Endothelial cell of umbilical vein (primary cell): ENCODE results near the gene CLEC16A. TPM values are rescaled to one million over a fixed set of nuclear protein-coding genes. Genes with fewer than 3 reads are reported as not detected.

Experiments
- BruUV-seq: library from RNA; stranded (reverse); fragments of 400-500 nt; replicated peaks from 2 replicates; lab custom pipeline; 2021; lab: Mats Ljungman, UMichigan
- CTCF ChIA-PET: fragments of 300-600, 350-600 bp; sonication (Branson Sonifier 250); formaldehyde crosslinking; loops from one replicate; lab custom pipeline; 2021; ENCODE audit warnings: antibody characterized with exemption, inconsistent platforms; lab: Charles Lee
- POLR2A ChIA-PET: fragments of 300-600, 350-600 bp; sonication (Branson Sonifier 250); formaldehyde crosslinking; loops from one replicate; lab custom pipeline; 2021; ENCODE audit warnings: antibody characterized with exemption, inconsistent platforms; lab: Charles Lee
- DNase-seq: peaks from one replicate; pipeline ENCODE4 v3.0.0-alpha.2; 2011; ENCODE audit warnings: low read depth, low spot score
- FAIRE-seq: peaks from 2 replicates; lab custom pipeline; 2011; peaks lifted over from hg19 to GRCh38; lab: Jason Lieb, UNC
- H2AFZ ChIP-seq: 2 replicates; pipeline ENCODE4 v1.6.0; 2012; ENCODE audit warnings: low read depth, low read length, control low read depth, inconsistent platforms
- H3K27ac ChIP-seq: 2 replicates; pipeline ENCODE4 v1.5.1; 2011; ENCODE audit warnings: low read depth, mild to moderate bottlenecking, control low read depth, low read length, moderate library complexity; ENCODE audit not compliant: insufficient read depth
- H3K27me3 ChIP-seq, 2 experiments: 2 replicates each; pipeline versions ENCODE4 v1.6.0 to v1.6.1; 2011; ENCODE audit warnings: low read length in 2 of 2, mixed read lengths in 1 of 2; ENCODE audit not compliant: control insufficient read depth in 2 of 2, insufficient read depth in 2 of 2
- H3K36me3 ChIP-seq, 2 experiments: 2 replicates in 1 of 2; 3 replicates in 1 of 2; pipeline ENCODE4 v1.5.1; 2011; ENCODE audit warnings: low read length in 2 of 2, mild to moderate bottlenecking in 1 of 2, moderate library complexity in 1 of 2; ENCODE audit not compliant: control insufficient read depth in 2 of 2, insufficient read depth in 2 of 2; ENCODE audit errors: extremely low read depth in 1 of 2
- H3K4me1 ChIP-seq: 3 replicates; pipeline ENCODE4 v1.5.1; 2011; ENCODE audit warnings: mild to moderate bottlenecking, low read length; ENCODE audit not compliant: control insufficient read depth, insufficient read depth; ENCODE audit errors: extremely low read depth
- H3K4me2 ChIP-seq: 2 replicates; pipeline ENCODE4 v1.6.1; 2011; ENCODE audit warnings: low read length, control low read depth, mixed read lengths; ENCODE audit not compliant: insufficient read depth
- H3K4me3 ChIP-seq, 3 experiments: fragments of 200-600 bp in 1 of 3; sonication (generic), shearing (Covaris generic) in 1 of 3; replicated peaks in 1 of 3; 2 replicates each; pipeline ENCODE4 v1.5.1; 2011 to 2016; ENCODE audit warnings: control low read depth in 3 of 3, low read length in 3 of 3, mild to moderate bottlenecking in 2 of 3, inconsistent platforms in 1 of 3, low read depth in 1 of 3, moderate library complexity in 1 of 3; ENCODE audit not compliant: insufficient read depth in 1 of 3
- H3K79me2 ChIP-seq: 2 replicates; pipeline ENCODE4 v1.6.0; 2012; ENCODE audit warnings: low read length, inconsistent platforms; ENCODE audit not compliant: control insufficient read depth, insufficient read depth
- H3K9ac ChIP-seq: replicated peaks from 2 replicates; pipeline ENCODE3; 2011; ENCODE audit warnings: low read length, control low read depth; ENCODE audit not compliant: insufficient read depth; ENCODE audit errors: extremely low read depth
- H3K9me1 ChIP-seq: replicated peaks from 3 replicates; pipeline ENCODE4 v1.6.0; 2011; ENCODE audit warnings: mild to moderate bottlenecking, low read length; ENCODE audit not compliant: control insufficient read depth, insufficient read depth; ENCODE audit errors: extremely low read depth
- H3K9me3 ChIP-seq: replicated peaks from 2 replicates; pipeline ENCODE4 v1.5.1; 2012; ENCODE audit warnings: low read length, inconsistent platforms; ENCODE audit not compliant: control insufficient read depth, insufficient read depth
- H4K20me1 ChIP-seq: replicated peaks from 2 replicates; pipeline ENCODE3; 2011; ENCODE audit warnings: mild to moderate bottlenecking, low read length; ENCODE audit not compliant: control insufficient read depth, insufficient read depth; ENCODE audit errors: extremely low read depth
- CTCF ChIP-seq, 2 donors: IDR thresholded peaks; 1 replicate in 1 of 2; 2 replicates in 1 of 2; pipeline ENCODE4 v1.5.1; 2011; ENCODE audit warnings: low read length in 2 of 2, mild to moderate bottlenecking in 2 of 2, moderate library complexity in 2 of 2, control low read depth in 1 of 2, inconsistent platforms in 1 of 2, low read depth in 1 of 2; ENCODE audit not compliant: insufficient read depth in 1 of 2; ENCODE audit errors: extremely low read depth in 1 of 2
- FOS ChIP-seq: IDR thresholded peaks from 2 replicates; pipeline ENCODE4 v1.6.1; 2011; ENCODE audit warnings: mild to moderate bottlenecking, low read length, moderate library complexity, borderline replicate concordance; ENCODE audit not compliant: insufficient read depth
- GATA2 ChIP-seq: IDR thresholded peaks from 2 replicates; pipeline ENCODE4 v1.7.0; 2011; ENCODE audit warnings: low read depth, mild to moderate bottlenecking, moderate library complexity, mixed read lengths, low read length; ENCODE audit not compliant: insufficient read length, insufficient read depth
- JUN ChIP-seq: IDR thresholded peaks from 2 replicates; pipeline ENCODE4 v1.6.1; 2011; ENCODE audit warnings: borderline replicate concordance, low read depth; ENCODE audit not compliant: insufficient read length, insufficient read depth
- MYC ChIP-seq: IDR thresholded peaks from one replicate; pipeline ENCODE4 v1.6.1; 2011; ENCODE audit warnings: mild to moderate bottlenecking, low read depth, low read length
- POLR2A ChIP-seq: IDR thresholded peaks from 2 replicates; pipeline ENCODE4 v1.6.1; 2012; ENCODE audit warnings: low read depth, mild to moderate bottlenecking, control low read depth, low read length
- POLR2AphosphoS5 ChIP-seq: IDR thresholded peaks from 2 replicates; pipeline ENCODE4 v1.6.1; 2012; ENCODE audit warnings: low read depth, mild to moderate bottlenecking, control low read depth, low read length, moderate library complexity; ENCODE audit not compliant: insufficient read depth
- dilution Hi-C: fragments of 300-500 bp; cut with MboI; formaldehyde crosslinking; loops from one replicate; pipeline ENCODE4 v1.15.0; 2019; ENCODE audit warnings: low sequenced_read_pairs; ENCODE audit not compliant: extremely low pct_ligation_motif_present
- intact Hi-C: fragments of 100-400 bp; cut with micrococcal nuclease; formaldehyde crosslinking; loops from one replicate; pipeline ENCODE4 v1.10.0; 2022
- polyA plus RNA-seq, 4 experiments: library from polyadenylated mRNA; depleted of rRNA in 3 of 4; stranded (reverse) in 3 of 4; unstranded in 1 of 4; fragments of >200 nt; gene quantifications; 2 replicates each; pipeline versions ENCODE4 v1.2.1 to v1.2.3, GENCODE V29; 2011 to 2012; ENCODE audit warnings: missing spikeins in 1 of 4
- total RNA-seq: library from RNA; stranded (reverse); gene quantifications from 2 replicates; pipeline ENCODE4 v1.2.3, GENCODE V29; 2021

CLEC16A gene
- total and polyA plus RNA-seq, 2 donors (not counting 3 experiments of a cell fraction or from before 2014, with no cell fraction given): 11.4 to 23.3 TPM

- Histone ChIP-seq H4K20me1 (no peaks in the 10 kb centered on the region), H3K36me3 (peaks cover 0 to 10% of the 10 kb centered on the region in 2 experiments), H3K4me2 (no peak overlapping the region), H3K27me3 (no peaks in the 10 kb centered on the region), H3K27ac (no peak overlapping the region), H3K9ac (no peak overlapping the region), H3K4me1 (no peaks in the 10 kb centered on the region), H3K4me3 (no peak overlapping the region), H2AFZ (no peak overlapping the region), H3K9me3 (no peaks in the 10 kb centered on the region), H3K79me2 (no peaks in the 10 kb centered on the region), H3K9me1 (no peaks in the 10 kb centered on the region)
- intact Hi-C loops (no loop called here), dilution Hi-C loops (no loop called here)
- BruUV-seq: no TSS peak
- CTCF ChIA-PET: no interaction called here
- FAIRE-seq: no peak
- no peak for DNase-seq
- no peak for TF ChIP-seq FOS
- no peak for TF ChIP-seq POLR2AphosphoS5
- no peak for TF ChIP-seq JUN
- no peak for TF ChIP-seq CTCF (IDR thresholded peaks at IDR 0.05; ENCODE audit: extremely low read depth in 1 of 2, insufficient read depth in 1 of 2, low read depth in 1 of 2, low read length in 2 of 2)
- no peak for TF ChIP-seq GATA2
- TF ChIP-seq POLR2A: no peak
- TF ChIP-seq MYC: no peak
- POLR2A ChIA-PET: no interaction called here
Observed at GRCh38 chr16:11165894-11166665, 221.7 kb downstream of the CLEC16A start.
